Activated CD8-positive, alpha-beta T cell treated with anti-CD3 and anti-CD28 coated beads for 36 hours (primary cell): Measurements from ENCODE around the gene CCN6. TPM values are rescaled to one million over a fixed set of nuclear protein-coding genes. Genes with fewer than 3 reads are reported as not detected.

Experiments
- ATAC-seq: fragments of 200-7000 bp; cut with Tn5 transposase; one replicate; pipeline ENCODE4 v1.10.0; 2021; ENCODE audit warnings: mild to moderate bottlenecking, moderate library complexity
- CTCF ChIA-PET: fragments of 350-600 bp; sonication (Branson Sonifier 250); formaldehyde crosslinking; loops from one replicate; lab custom pipeline; 2021; ENCODE audit warnings: antibody characterized with exemption; lab: Charles Lee
- POLR2A ChIA-PET: fragments of 350-600 bp; sonication (Branson Sonifier 250); formaldehyde crosslinking; loops from one replicate; lab custom pipeline; 2021; ENCODE audit warnings: antibody characterized with exemption; lab: Charles Lee
- DNase-seq: peaks from one replicate; pipeline ENCODE4 v3.0.0-alpha.2; 2020
- H3K27ac Mint-ChIP-seq: one replicate; pipeline ENCODE4 v1.8.0; 2021; ENCODE audit warnings: mild to moderate bottlenecking, mixed read lengths
- H3K27me3 Mint-ChIP-seq: one replicate; pipeline ENCODE4 v1.8.0; 2021; ENCODE audit warnings: mixed read lengths
- H3K36me3 Mint-ChIP-seq: one replicate; pipeline ENCODE4 v1.8.0; 2021; ENCODE audit warnings: low read depth, mixed read lengths
- H3K4me1 Mint-ChIP-seq: one replicate; pipeline ENCODE4 v1.8.0; 2021; ENCODE audit warnings: low read depth, mixed read lengths
- H3K4me3 Mint-ChIP-seq: one replicate; pipeline ENCODE4 v1.8.0; 2021; ENCODE audit warnings: mild to moderate bottlenecking, moderate library complexity, mixed read lengths
- H3K9me3 Mint-ChIP-seq: one replicate; pipeline ENCODE4 v1.8.0; 2021; ENCODE audit warnings: mixed read lengths
- intact Hi-C: fragments of 100-400 bp; cut with micrococcal nuclease; formaldehyde crosslinking; loops from one replicate; pipeline ENCODE4 v1.10.0; 2022
- total RNA-seq, 2 experiments: library from RNA; stranded (reverse); gene quantifications; one replicate each; pipeline ENCODE4 v1.2.3, GENCODE V29; 2021
- TF ChIP-seq, protein P1 (sequence below): fragments of 200-600 bp; IDR thresholded peaks from one replicate; pipeline ENCODE4 v1.8.0; 2022; ENCODE audit warnings: antibody characterized with exemption, mild to moderate bottlenecking

CCN6 gene
- total RNA-seq, 2 experiments from 2014 or later, result not detected

DNA sequence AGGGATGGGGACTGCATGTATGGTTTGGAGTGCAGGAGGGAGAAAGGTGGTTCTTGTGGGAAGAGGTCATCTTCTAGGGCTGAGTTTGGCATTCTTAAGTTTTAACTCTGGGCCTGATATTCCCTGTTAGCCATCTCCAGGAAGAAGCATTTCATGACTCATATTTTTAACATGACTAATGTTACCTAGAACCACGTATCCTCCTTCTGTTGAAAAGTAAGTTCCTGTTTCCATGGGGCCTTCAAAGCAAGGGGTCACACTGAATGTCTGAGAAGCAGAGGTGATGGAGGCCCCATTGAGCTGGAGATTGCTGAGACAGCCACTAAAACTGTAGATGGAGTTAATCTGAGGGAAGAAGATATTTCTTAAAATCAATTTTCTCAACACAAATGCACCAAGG, 63.6 kb downstream of the CCN6 start:
- POLR2A ChIA-PET, result interaction anchor here (0.6 kb wide), 1 partner anchor 10 kb away, joined by 3 read pairs; no protein-coding TSS in a partner anchor
- peaks cover 26% of the 10 kb centered on the region for H3K4me1 Mint-ChIP-seq
- intact Hi-C loops, result loop anchor here (5.0 kb wide), 1 partner anchor 45 kb away; no protein-coding TSS in a partner anchor
- DNase-seq (peak; percentile 48), ATAC-seq (peak; percentile 96)
- no peaks in the 10 kb centered on the region for H3K9me3 Mint-ChIP-seq
- peak overlapping the region; percentile 85 for H3K27ac Mint-ChIP-seq
- H3K36me3 Mint-ChIP-seq, result no peaks in the 10 kb centered on the region
- TF ChIP-seq, protein P1, sequence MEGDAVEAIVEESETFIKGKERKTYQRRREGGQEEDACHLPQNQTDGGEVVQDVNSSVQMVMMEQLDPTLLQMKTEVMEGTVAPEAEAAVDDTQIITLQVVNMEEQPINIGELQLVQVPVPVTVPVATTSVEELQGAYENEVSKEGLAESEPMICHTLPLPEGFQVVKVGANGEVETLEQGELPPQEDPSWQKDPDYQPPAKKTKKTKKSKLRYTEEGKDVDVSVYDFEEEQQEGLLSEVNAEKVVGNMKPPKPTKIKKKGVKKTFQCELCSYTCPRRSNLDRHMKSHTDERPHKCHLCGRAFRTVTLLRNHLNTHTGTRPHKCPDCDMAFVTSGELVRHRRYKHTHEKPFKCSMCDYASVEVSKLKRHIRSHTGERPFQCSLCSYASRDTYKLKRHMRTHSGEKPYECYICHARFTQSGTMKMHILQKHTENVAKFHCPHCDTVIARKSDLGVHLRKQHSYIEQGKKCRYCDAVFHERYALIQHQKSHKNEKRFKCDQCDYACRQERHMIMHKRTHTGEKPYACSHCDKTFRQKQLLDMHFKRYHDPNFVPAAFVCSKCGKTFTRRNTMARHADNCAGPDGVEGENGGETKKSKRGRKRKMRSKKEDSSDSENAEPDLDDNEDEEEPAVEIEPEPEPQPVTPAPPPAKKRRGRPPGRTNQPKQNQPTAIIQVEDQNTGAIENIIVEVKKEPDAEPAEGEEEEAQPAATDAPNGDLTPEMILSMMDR, result no peak
- CTCF ChIA-PET, result interaction anchor here (0.9 to 4.1 kb wide), 4 partner anchors 11 to 46 kb away, joined by 3 to 23 read pairs (median 3); partner anchors contain the start of genes FAM229B and TUBE1
- peaks cover 22% of the 10 kb centered on the region for H3K27me3 Mint-ChIP-seq
- H3K4me3 Mint-ChIP-seq, result peak overlapping the region; percentile 5

DNA sequence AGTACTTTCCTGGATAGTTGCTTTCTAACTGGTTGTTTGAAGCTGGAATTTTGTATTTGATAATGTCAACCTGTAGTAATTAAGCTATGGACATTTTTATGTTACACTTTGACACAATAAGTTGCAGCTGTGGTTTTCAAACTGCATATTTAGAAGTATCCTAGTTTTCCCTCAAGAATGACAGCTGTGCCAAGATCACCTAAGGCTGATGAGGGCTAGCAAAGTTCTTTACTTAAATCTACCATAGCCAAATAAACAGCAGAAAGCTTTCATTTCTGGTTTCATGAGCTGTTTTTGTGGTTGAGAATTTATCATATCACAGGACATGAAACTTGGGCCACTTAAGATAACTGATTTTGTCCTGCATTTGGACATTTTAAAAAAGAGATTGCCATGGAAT, 64.1 kb downstream of the CCN6 start:
- Mint-ChIP-seq H3K36me3 (no peaks in the 10 kb centered on the region), H3K27ac (peak overlapping the region; percentile 59)

More for the DNA sequence above, 64.1 kb downstream of the CCN6 start:
- peaks cover 20% of the 10 kb centered on the region for H3K27me3 Mint-ChIP-seq
- DNase-seq (no peak), ATAC-seq (no peak)
- intact Hi-C loops, result loop anchor here (5.0 kb wide), 1 partner anchor 44 kb away; no protein-coding TSS in a partner anchor
- H3K9me3 Mint-ChIP-seq, result no peaks in the 10 kb centered on the region
- POLR2A ChIA-PET, result interaction anchor here (0.6 kb wide), 1 partner anchor 10 kb away, joined by 3 read pairs; no protein-coding TSS in a partner anchor
- TF ChIP-seq, protein P1, result no peak
- H3K4me3 Mint-ChIP-seq, result no peak overlapping the region
- CTCF ChIA-PET, result interaction anchor here (0.9 to 4.1 kb wide), 4 partner anchors 10 to 46 kb away, joined by 3 to 23 read pairs (median 3); partner anchors contain the start of genes FAM229B and TUBE1
- H3K4me1 Mint-ChIP-seq, result peaks cover 26% of the 10 kb centered on the region

Other genes starting within 250 kb of the CCN6 start
- gene FYN, start 180.7 kb upstream of the CCN6 start, total RNA-seq, result 100 to 1,000 TPM; 384 to 386 TPM
- 10 to 100 TPM; 38.7 to 39.1 TPM for gene TUBE1, start 33.4 kb downstream of the CCN6 start, total RNA-seq
- gene FAM229B, start 33.5 kb downstream of the CCN6 start, total RNA-seq, result 10 to 100 TPM in 1 of 2 experiments, 1 to 10 TPM in 1; 7.6 to 10.2 TPM
- not detected for gene LAMA4, start 200.5 kb downstream of the CCN6 start, total RNA-seq